HG02981 (cell line): ENCODE results near the gene PLCG2.
"Not testable (repeated sequence)": the region's sequence is repeated elsewhere in the genome, so short reads cannot be mapped to it uniquely, and the experiment has no call there.

Source experiments
- ATAC-seq: cut with Tn5 transposase; IDR thresholded peaks from one replicate; pipeline ENCODE4 v1.9.1; 2021; ENCODE audit warnings: mild to moderate bottlenecking, moderate library complexity; ENCODE audit not compliant: unreplicated experiment

The PLCG2 gene

GRCh38 chr16:81778861-81779535 is at the start of gene PLCG2:
Gene PLCG2, plus strand, starts transcription at chr16:81779291. Its CDS starts 6,699 bp downstream, at chr16:81785990.
- peak; percentile 90 for ATAC-seq

GRCh38 chr16:81729451-81729850 is 49.6 kb upstream of the PLCG2 start:
- ATAC-seq = no peak

- ATAC-seq = peak; percentile 77
These were observed 48.7 kb upstream of the PLCG2 start for GRCh38 chr16:81730090-81731051.

GRCh38 chr16:81731649-81732048 is 47.4 kb upstream of the PLCG2 start:
- no peak for ATAC-seq

GRCh38 chr16:81732699-81733098 is 46.4 kb upstream of the PLCG2 start:
- no peak for ATAC-seq

- no peak for ATAC-seq
These were observed 45.8 kb upstream of the PLCG2 start for GRCh38 chr16:81733295-81733694.

GRCh38 chr16:81734632-81735434 is 44.3 kb upstream of the PLCG2 start:
- no peak for ATAC-seq

- ATAC-seq = peak; percentile 62
These were observed 41.1 kb upstream of the PLCG2 start for GRCh38 chr16:81737885-81738536.

GRCh38 chr16:81738783-81739496 is 40.2 kb upstream of the PLCG2 start:
- ATAC-seq = no peak

GRCh38 chr16:81739503-81739902 is 39.6 kb upstream of the PLCG2 start:
- ATAC-seq = no peak

GRCh38 chr16:81740169-81740568 is 38.9 kb upstream of the PLCG2 start:
- peak; percentile 72 for ATAC-seq

- not testable (repeated sequence) for ATAC-seq
These were observed 37.7 kb upstream of the PLCG2 start for GRCh38 chr16:81741430-81741770.

GRCh38 chr16:81744385-81744784 is 34.7 kb upstream of the PLCG2 start:
- ATAC-seq = no peak

- ATAC-seq = no peak
These were observed 34.2 kb upstream of the PLCG2 start for GRCh38 chr16:81744911-81745310.

GRCh38 chr16:81745704-81746558 is 33.2 kb upstream of the PLCG2 start:
- no peak for ATAC-seq

GRCh38 chr16:81746566-81746965 is 32.5 kb upstream of the PLCG2 start:
- no peak for ATAC-seq

- no peak for ATAC-seq
These were observed 30.5 kb upstream of the PLCG2 start for GRCh38 chr16:81748476-81749198.

GRCh38 chr16:81752225-81752875 is 26.7 kb upstream of the PLCG2 start:
- ATAC-seq = peak; percentile 92
